ENCODE results near the gene E2F3. TPM values are rescaled to one million over a fixed set of nuclear protein-coding genes. Genes with fewer than 3 reads are reported as not detected.

Gene E2F3
- total RNA-seq, 1 experiment from 2014 or later = 15.4 TPM

DNA sequence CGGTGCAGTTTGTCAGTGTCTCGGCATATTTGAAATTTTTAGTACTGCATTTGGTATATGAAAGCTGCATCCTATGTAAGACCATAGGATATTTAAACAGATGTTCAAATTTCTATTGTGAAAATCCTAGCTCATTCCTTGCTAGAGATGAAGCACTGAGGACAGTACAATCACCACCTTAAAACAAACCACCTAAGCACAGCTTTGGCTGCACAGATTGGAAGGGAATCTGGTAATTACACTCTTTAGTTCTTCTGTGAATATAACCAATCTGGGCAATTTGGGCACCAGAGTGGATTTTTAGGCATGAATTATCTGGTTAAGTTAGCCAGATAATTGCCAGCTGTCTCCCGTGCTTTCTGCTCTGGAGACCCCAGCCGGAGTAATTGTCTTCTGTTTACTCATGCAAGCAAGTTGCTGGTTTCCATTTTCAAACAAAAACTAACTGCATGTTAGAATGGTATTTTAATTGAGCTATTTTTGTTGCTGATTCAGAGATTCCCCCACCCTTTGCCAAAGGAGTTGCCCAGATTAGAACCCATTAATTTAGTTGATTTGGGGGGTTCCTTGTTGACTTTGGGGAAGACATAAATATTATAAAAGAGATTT, 36.9 kb downstream of the E2F3 start:
- no peaks in the 10 kb centered on the region for H3K27me3 ChIP-seq (replicated peaks; ENCODE audit: control insufficient read depth, insufficient read depth, low read length)
- no peaks in the 10 kb centered on the region for H3K4me1 ChIP-seq
- H3K27ac Mint-ChIP-seq (ENCODE audit: unreplicated experiment) = no peak overlapping the region
- no peak overlapping the region for H3K4me3 Mint-ChIP-seq (ENCODE audit: unreplicated experiment)
- DNase-seq = no peak
- no peaks in the 10 kb centered on the region for H3K36me3 ChIP-seq (ENCODE audit: control insufficient read depth, insufficient read depth, low read length)
- no peaks in the 10 kb centered on the region for H3K9me3 ChIP-seq
- POLR2A ChIA-PET = no interaction called here
- H3K4me3 ChIP-seq (ENCODE audit: low read depth, low read length) = no peak overlapping the region
- TF ChIP-seq, protein P1, sequence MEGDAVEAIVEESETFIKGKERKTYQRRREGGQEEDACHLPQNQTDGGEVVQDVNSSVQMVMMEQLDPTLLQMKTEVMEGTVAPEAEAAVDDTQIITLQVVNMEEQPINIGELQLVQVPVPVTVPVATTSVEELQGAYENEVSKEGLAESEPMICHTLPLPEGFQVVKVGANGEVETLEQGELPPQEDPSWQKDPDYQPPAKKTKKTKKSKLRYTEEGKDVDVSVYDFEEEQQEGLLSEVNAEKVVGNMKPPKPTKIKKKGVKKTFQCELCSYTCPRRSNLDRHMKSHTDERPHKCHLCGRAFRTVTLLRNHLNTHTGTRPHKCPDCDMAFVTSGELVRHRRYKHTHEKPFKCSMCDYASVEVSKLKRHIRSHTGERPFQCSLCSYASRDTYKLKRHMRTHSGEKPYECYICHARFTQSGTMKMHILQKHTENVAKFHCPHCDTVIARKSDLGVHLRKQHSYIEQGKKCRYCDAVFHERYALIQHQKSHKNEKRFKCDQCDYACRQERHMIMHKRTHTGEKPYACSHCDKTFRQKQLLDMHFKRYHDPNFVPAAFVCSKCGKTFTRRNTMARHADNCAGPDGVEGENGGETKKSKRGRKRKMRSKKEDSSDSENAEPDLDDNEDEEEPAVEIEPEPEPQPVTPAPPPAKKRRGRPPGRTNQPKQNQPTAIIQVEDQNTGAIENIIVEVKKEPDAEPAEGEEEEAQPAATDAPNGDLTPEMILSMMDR (IDR thresholded peaks at IDR 0.05; ENCODE audit: insufficient read depth in 1 of 2, low read depth in 1 of 2, low read length in 1 of 2, severe bottlenecking in 1 of 2, unreplicated experiment in 1 of 2) = no peak
- H3K36me3 Mint-ChIP-seq (ENCODE audit: insufficient read depth, unreplicated experiment) = peaks cover 27% of the 10 kb centered on the region
- H3K9me3 Mint-ChIP-seq (ENCODE audit: unreplicated experiment) = no peaks in the 10 kb centered on the region
- CTCF ChIA-PET = no interaction called here
- BruUV-seq (replicated peaks) = no TSS peak
- no peaks in the 10 kb centered on the region for H3K27me3 Mint-ChIP-seq (ENCODE audit: insufficient read depth, unreplicated experiment)
- no peaks in the 10 kb centered on the region for H3K4me1 Mint-ChIP-seq (ENCODE audit: low read depth, unreplicated experiment)
- intact Hi-C loops (cut with micrococcal nuclease; ENCODE audit: unreplicated experiment) = no loop called here

DNA sequence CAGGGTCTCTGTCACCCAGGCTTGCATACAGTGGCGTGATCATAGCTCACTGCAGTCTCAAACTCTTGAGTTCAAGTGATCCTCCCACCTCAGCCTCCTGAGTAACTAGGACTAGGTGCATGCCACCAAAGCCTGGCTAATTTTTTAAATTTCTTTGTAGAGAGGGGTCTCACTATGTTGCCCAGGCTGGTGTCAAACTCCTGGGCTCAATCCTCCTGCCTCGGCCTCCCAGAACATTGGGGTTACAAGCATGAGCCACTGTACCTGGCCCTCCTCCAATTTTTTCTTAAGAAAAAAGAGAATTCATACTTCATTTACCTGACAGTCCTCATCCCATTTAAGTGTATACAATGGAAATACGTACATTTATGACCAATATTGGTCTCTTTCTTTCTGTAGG, 37.9 kb downstream of the E2F3 start:
- TF ChIP-seq, protein P1 (IDR thresholded peaks at IDR 0.05; ENCODE audit: insufficient read depth in 1 of 2, low read depth in 1 of 2, low read length in 1 of 2, severe bottlenecking in 1 of 2, unreplicated experiment in 1 of 2) = no peak
- CTCF ChIA-PET = no interaction called here
- H3K27ac Mint-ChIP-seq (ENCODE audit: unreplicated experiment) = no peak overlapping the region

DNA sequence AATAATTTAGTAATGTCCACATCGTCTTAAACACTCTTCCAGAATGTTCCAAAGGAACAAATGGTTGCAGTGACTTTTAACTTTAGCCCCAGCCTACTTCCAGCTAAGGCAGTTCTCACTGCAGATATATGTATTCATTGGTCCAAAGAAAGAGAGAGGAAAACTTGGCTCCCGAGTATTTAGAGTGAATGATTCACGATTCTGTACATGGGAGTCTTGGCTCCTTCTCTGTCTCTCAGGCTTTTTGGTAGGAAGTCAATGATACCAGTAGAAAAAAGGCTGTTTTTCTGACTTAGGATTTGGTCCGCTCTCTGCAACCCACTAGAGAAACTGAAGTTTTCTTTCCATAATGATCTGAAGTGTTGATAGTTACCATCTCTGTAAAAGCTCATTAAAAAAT, 38.6 kb downstream of the E2F3 start:
- Mint-ChIP-seq H3K36me3 (ENCODE audit: insufficient read depth, unreplicated experiment) (peaks cover 35% of the 10 kb centered on the region), H3K4me3 (ENCODE audit: unreplicated experiment) (no peak overlapping the region), H3K4me1 (ENCODE audit: low read depth, unreplicated experiment) (no peaks in the 10 kb centered on the region), H3K27ac (ENCODE audit: unreplicated experiment) (no peak overlapping the region), H3K27me3 (ENCODE audit: insufficient read depth, unreplicated experiment) (no peaks in the 10 kb centered on the region), H3K9me3 (ENCODE audit: unreplicated experiment) (no peaks in the 10 kb centered on the region)
- Histone ChIP-seq H3K27me3 (replicated peaks; ENCODE audit: control insufficient read depth, insufficient read depth, low read length) (no peaks in the 10 kb centered on the region), H3K36me3 (ENCODE audit: control insufficient read depth, insufficient read depth, low read length) (no peaks in the 10 kb centered on the region), H3K4me1 (no peaks in the 10 kb centered on the region), H3K4me3 (ENCODE audit: low read depth, low read length) (no peak overlapping the region), H3K9me3 (no peaks in the 10 kb centered on the region)
- TF ChIP-seq, protein P1 (IDR thresholded peaks at IDR 0.05; ENCODE audit: insufficient read depth in 1 of 2, low read depth in 1 of 2, low read length in 1 of 2, severe bottlenecking in 1 of 2, unreplicated experiment in 1 of 2) = no peak
- intact Hi-C loops (cut with micrococcal nuclease; ENCODE audit: unreplicated experiment) = no loop called here
- BruUV-seq (replicated peaks) = no TSS peak
- DNase-seq = no peak
- POLR2A ChIA-PET = no interaction called here
- CTCF ChIA-PET = no interaction called here

More for the DNA sequence above, 37.9 kb downstream of the E2F3 start:
- Histone ChIP-seq H3K9me3 (no peaks in the 10 kb centered on the region), H3K4me1 (no peaks in the 10 kb centered on the region), H3K36me3 (ENCODE audit: control insufficient read depth, insufficient read depth, low read length) (no peaks in the 10 kb centered on the region), H3K4me3 (ENCODE audit: low read depth, low read length) (no peak overlapping the region), H3K27me3 (replicated peaks; ENCODE audit: control insufficient read depth, insufficient read depth, low read length) (no peaks in the 10 kb centered on the region)
- POLR2A ChIA-PET = no interaction called here
- H3K4me1 Mint-ChIP-seq (ENCODE audit: low read depth, unreplicated experiment) = no peaks in the 10 kb centered on the region
- no TSS peak for BruUV-seq (replicated peaks)
- DNase-seq = no peak
- intact Hi-C loops (cut with micrococcal nuclease; ENCODE audit: unreplicated experiment) = no loop called here
- H3K27me3 Mint-ChIP-seq (ENCODE audit: insufficient read depth, unreplicated experiment) = no peaks in the 10 kb centered on the region
- peaks cover 32% of the 10 kb centered on the region for H3K36me3 Mint-ChIP-seq (ENCODE audit: insufficient read depth, unreplicated experiment)
- no peak overlapping the region for H3K4me3 Mint-ChIP-seq (ENCODE audit: unreplicated experiment)
- no peaks in the 10 kb centered on the region for H3K9me3 Mint-ChIP-seq (ENCODE audit: unreplicated experiment)

Measured in Caco-2 (cell line).